ENCODE data around the gene AHCY. TPM values are rescaled to one million over a fixed set of nuclear protein-coding genes. Genes with fewer than 3 reads are reported as not detected.
A peak's percentile ranks its signal among the peaks of the same experiment; 100 is the strongest.

AHCY gene
- 263 TPM for polyA plus RNA-seq (2012; ENCODE audit: insufficient read length, low read depth)

GRCh38 chr20:34302723-34303533, at the start of gene AHCY:
AHCY (minus strand) TSS chr20:34303355; CDS start chr20:34303270, 85 bp downstream.
- no peak for TF ChIP-seq REST (IDR thresholded peaks at IDR 0.05; ENCODE audit: insufficient read depth in 1 of 2, low read depth in 2 of 2, low read length in 2 of 2)
- TF ChIP-seq POLR2AphosphoS5 (IDR thresholded peaks at IDR 0.05; ENCODE audit: low read depth, low read length), result peak; percentile 91
- TF ChIP-seq FOXP2 (optimal IDR thresholded peaks at IDR 0.05; ENCODE audit: borderline replicate concordance, extremely low read depth, extremely low read length, insufficient read depth), result peak; percentile 67
- TF ChIP-seq TAF1 (IDR thresholded peaks at IDR 0.05; ENCODE audit: borderline replicate concordance, insufficient read depth, low read length), result peak; percentile 59; the same call in 1 of the 2 replicates
- TF ChIP-seq SIN3A (IDR thresholded peaks at IDR 0.05; ENCODE audit: borderline replicate concordance, insufficient read depth, low read length), result peak; percentile 49; the same call in 1 of the 2 replicates

- TF ChIP-seq TAF1 (IDR thresholded peaks at IDR 0.05; ENCODE audit: borderline replicate concordance, insufficient read depth, low read length) (no peak), REST (IDR thresholded peaks at IDR 0.05; ENCODE audit: insufficient read depth in 1 of 2, low read depth in 2 of 2, low read length in 2 of 2) (no peak), FOXP2 (optimal IDR thresholded peaks at IDR 0.05; ENCODE audit: borderline replicate concordance, extremely low read depth, extremely low read length, insufficient read depth) (no peak), SIN3A (IDR thresholded peaks at IDR 0.05; ENCODE audit: borderline replicate concordance, insufficient read depth, low read length) (no peak), POLR2AphosphoS5 (IDR thresholded peaks at IDR 0.05; ENCODE audit: low read depth, low read length) (no peak)
These were observed 46.9 kb upstream of the AHCY start for GRCh38 chr20:34350095-34350494.

GRCh38 chr20:34347571-34347970, 44.4 kb upstream of the AHCY start:
- no peak for TF ChIP-seq REST (IDR thresholded peaks at IDR 0.05; ENCODE audit: insufficient read depth in 1 of 2, low read depth in 2 of 2, low read length in 2 of 2)
- no peak for TF ChIP-seq POLR2AphosphoS5 (IDR thresholded peaks at IDR 0.05; ENCODE audit: low read depth, low read length)
- TF ChIP-seq FOXP2 (optimal IDR thresholded peaks at IDR 0.05; ENCODE audit: borderline replicate concordance, extremely low read depth, extremely low read length, insufficient read depth), result no peak
- no peak for TF ChIP-seq SIN3A (IDR thresholded peaks at IDR 0.05; ENCODE audit: borderline replicate concordance, insufficient read depth, low read length)
- no peak for TF ChIP-seq TAF1 (IDR thresholded peaks at IDR 0.05; ENCODE audit: borderline replicate concordance, insufficient read depth, low read length)

GRCh38 chr20:34345402-34345736, 42.2 kb upstream of the AHCY start:
- no peak for TF ChIP-seq REST (IDR thresholded peaks at IDR 0.05; ENCODE audit: insufficient read depth in 1 of 2, low read depth in 2 of 2, low read length in 2 of 2)
- no peak for TF ChIP-seq FOXP2 (optimal IDR thresholded peaks at IDR 0.05; ENCODE audit: borderline replicate concordance, extremely low read depth, extremely low read length, insufficient read depth)
- no peak for TF ChIP-seq SIN3A (IDR thresholded peaks at IDR 0.05; ENCODE audit: borderline replicate concordance, insufficient read depth, low read length)
- TF ChIP-seq POLR2AphosphoS5 (IDR thresholded peaks at IDR 0.05; ENCODE audit: low read depth, low read length), result no peak
- TF ChIP-seq TAF1 (IDR thresholded peaks at IDR 0.05; ENCODE audit: borderline replicate concordance, insufficient read depth, low read length), result no peak
